ENCODE results near the gene PCDHGA3. TPM values are rescaled to one million over a fixed set of nuclear protein-coding genes. Genes with fewer than 3 reads are reported as not detected.
A peak's percentile ranks its signal among the peaks of the same experiment; 100 is the strongest.

PCDHGA3 gene
- total and polyA plus RNA-seq, 2 of the 13 experiments (the other 11 are each of a cell fraction or from before 2014, with no cell fraction given) = 0.05 TPM; not detected in 1

- TF ChIP-seq ARID5B (CRISPR knock-in tag; IDR thresholded peaks at IDR 0.05) (peak; percentile 36; the same call in 1 of the 2 replicates), PHF8 (CRISPR knock-in tag; IDR thresholded peaks at IDR 0.05) (0 out of 2 replicates have a peak, but pooled peaks have one; percentile 36), GABPB1 (CRISPR knock-in tag; IDR thresholded peaks at IDR 0.05) (peak; percentile 61; the same call in 1 of the 2 replicates), ZBTB38 (CRISPR knock-in tag; IDR thresholded peaks at IDR 0.05) (peak; percentile 58), ZNF607 (CRISPR knock-in tag; IDR thresholded peaks at IDR 0.05; ENCODE audit: borderline replicate concordance) (no peak), ZNF878 (CRISPR knock-in tag; IDR thresholded peaks at IDR 0.05) (no peak), ZNF703 (CRISPR knock-in tag; IDR thresholded peaks at IDR 0.05; ENCODE audit: borderline replicate concordance) (no peak), STAG1 (CRISPR knock-in tag; IDR thresholded peaks at IDR 0.05) (peak; percentile 70), ZNF574 (CRISPR knock-in tag; IDR thresholded peaks at IDR 0.05) (peak; percentile 59), U2AF2 (IDR thresholded peaks at IDR 0.05; ENCODE audit: low read depth, low read length) (no peak), SALL1 (CRISPR knock-in tag; IDR thresholded peaks at IDR 0.05) (peak; percentile 8; the same call in 1 of the 2 replicates), ZFP36L2 (CRISPR knock-in tag; IDR thresholded peaks at IDR 0.05) (no peak), CTCF (CRISPR knock-in tag; IDR thresholded peaks at IDR 0.05) (peak; percentile 85), ZNF7 (CRISPR knock-in tag; IDR thresholded peaks at IDR 0.05) (peak; percentile 78), KAT8 (CRISPR knock-in tag; IDR thresholded peaks at IDR 0.05) (peak; percentile 64; the same call in 1 of the 2 replicates), ZNF788 (CRISPR knock-in tag; IDR thresholded peaks at IDR 0.05; ENCODE audit: borderline replicate concordance) (0 out of 2 replicates have a peak, but pooled peaks have one; percentile 23), JARID2 (CRISPR knock-in tag; IDR thresholded peaks at IDR 0.05; ENCODE audit: insufficient replicate concordance) (no peak)
Observed at GRCh38 chr5:141349917-141350619, 6.4 kb downstream of the PCDHGA3 start, which contains the start of gene PCDHGB1 (continued).

Measured in HepG2 (cell line).